Measurements from ENCODE around the gene GLB1L3. TPM values are rescaled to one million over a fixed set of nuclear protein-coding genes. Genes with fewer than 3 reads are reported as not detected.
"Not testable (repeated sequence)": the region's sequence is repeated elsewhere in the genome, so short reads cannot be mapped to it uniquely, and the experiment has no call there.

GLB1L3 gene
- total RNA-seq, 1 experiment from 2014 or later: 0.17 TPM

DNA sequence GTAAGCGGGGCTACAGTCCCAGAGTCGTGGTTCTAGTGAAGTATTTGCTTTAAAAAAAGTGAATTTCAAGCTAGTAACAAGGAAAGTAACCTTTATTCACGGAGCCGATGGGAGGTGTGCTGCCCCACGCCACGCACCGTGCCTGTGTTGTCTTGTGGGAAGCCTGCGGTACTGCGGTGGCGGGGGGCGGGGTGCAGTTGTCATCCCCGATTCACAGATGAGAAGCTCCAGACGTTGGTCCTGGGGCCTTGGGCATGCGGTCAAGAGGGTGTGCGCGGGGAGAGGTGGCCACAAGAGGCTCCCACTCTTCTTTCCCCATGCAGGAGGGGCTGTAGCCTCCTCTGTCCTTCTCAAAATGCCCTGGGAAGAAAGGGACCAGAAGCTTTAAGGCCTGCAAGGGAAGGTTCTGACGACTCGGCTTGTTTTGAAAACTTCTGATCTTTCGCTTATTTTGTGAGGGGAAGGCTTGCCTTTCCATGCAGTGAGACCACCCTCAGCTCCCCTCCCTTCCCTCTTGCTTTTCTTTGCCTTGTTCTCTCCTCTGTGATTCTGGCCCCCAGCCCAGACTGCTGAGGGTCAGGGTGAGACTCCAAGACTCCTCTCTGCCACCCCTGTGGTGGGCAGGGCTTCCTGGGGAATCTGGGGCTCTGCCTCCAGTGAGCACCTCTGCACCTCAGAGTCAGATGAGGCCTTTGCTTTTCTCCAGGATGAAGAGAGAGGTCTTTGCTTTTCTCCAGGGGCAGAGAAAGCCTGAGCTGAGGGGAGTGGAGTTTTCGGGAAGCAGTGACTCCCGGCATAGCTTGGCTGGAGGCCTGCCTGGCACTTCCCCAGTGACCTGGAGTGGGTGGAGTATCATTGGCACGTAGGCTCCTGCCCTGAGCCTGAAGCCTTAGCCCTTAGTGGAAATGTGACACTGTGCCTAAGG lies 6.2 kb downstream of the GLB1L3 start:
- TF ChIP-seq, protein P1, sequence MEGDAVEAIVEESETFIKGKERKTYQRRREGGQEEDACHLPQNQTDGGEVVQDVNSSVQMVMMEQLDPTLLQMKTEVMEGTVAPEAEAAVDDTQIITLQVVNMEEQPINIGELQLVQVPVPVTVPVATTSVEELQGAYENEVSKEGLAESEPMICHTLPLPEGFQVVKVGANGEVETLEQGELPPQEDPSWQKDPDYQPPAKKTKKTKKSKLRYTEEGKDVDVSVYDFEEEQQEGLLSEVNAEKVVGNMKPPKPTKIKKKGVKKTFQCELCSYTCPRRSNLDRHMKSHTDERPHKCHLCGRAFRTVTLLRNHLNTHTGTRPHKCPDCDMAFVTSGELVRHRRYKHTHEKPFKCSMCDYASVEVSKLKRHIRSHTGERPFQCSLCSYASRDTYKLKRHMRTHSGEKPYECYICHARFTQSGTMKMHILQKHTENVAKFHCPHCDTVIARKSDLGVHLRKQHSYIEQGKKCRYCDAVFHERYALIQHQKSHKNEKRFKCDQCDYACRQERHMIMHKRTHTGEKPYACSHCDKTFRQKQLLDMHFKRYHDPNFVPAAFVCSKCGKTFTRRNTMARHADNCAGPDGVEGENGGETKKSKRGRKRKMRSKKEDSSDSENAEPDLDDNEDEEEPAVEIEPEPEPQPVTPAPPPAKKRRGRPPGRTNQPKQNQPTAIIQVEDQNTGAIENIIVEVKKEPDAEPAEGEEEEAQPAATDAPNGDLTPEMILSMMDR (conservative IDR thresholded peaks at IDR 0.05; ENCODE audit: low read depth, low read length): no peak
- no peak for TF ChIP-seq EZH2 (IDR thresholded peaks at IDR 0.05; ENCODE audit: borderline replicate concordance, low read depth, low read length, poor library complexity, severe bottlenecking)
- Histone ChIP-seq H3K27me3 (replicated peaks; ENCODE audit: insufficient read depth, low read depth, low read length, poor library complexity) (peaks cover 38% of the 10 kb centered on the region), H3K9me3 (ENCODE audit: low read depth, low read length, poor library complexity, severe bottlenecking) (no peaks in the 10 kb centered on the region), H3K4me3 (ENCODE audit: low read depth, low read length, poor library complexity, severe bottlenecking) (no peak overlapping the region), H3K27ac (ENCODE audit: low read depth, low read length, poor library complexity, severe bottlenecking) (no peak overlapping the region), H3K36me3 (ENCODE audit: insufficient read depth, low read length, poor library complexity, severe bottlenecking) (no peaks in the 10 kb centered on the region), H3K4me1 (ENCODE audit: insufficient read depth, low read length, poor library complexity, severe bottlenecking) (no peaks in the 10 kb centered on the region)
- intact Hi-C loops (cut with micrococcal nuclease; ENCODE audit: unreplicated experiment): no loop called here
- POLR2A ChIA-PET (ENCODE audit: low non-redundant PET): no interaction called here
- DNase-seq (ENCODE audit: low spot score): no peak
- CTCF ChIA-PET: no interaction called here
- no TSS peak for BruUV-seq (replicated peaks)

DNA sequence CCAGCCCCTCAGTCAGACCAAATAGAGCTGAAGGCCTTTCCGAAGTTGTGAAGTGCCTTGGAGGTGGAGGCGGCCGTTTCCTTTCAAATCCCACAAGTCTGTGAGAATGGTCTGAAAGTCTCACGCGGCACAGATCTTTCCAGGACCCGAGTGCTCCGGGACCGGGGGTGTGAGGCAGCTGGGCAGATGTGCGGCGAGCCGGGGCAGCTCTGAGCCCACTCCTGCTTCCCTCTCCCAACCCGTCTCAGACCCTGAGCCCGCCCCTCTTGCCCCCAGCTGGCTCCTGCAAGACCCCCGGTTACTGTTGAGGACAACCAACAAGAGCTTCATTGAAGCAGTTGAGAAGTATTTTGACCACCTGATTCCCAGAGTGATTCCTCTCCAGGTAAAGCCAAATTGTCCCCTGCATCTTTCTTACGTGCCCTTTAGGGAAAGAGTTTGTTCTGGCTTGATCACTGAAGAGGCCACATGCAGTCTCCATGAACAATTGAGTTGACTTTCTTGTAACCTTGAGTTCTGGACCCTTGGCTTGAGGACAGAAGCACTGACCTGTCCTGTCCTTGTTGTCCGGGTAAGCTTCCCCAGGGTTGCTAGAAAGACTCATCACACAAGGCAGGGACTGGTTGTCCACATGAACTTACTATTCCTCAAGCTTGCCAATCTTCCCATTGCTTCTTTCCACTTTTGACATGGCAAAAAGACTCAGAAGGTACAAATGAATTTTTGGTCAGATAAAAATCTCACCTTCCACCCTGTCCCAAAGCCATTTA lies 7.5 kb downstream of the GLB1L3 start:
- CTCF ChIA-PET: no interaction called here

DNA sequence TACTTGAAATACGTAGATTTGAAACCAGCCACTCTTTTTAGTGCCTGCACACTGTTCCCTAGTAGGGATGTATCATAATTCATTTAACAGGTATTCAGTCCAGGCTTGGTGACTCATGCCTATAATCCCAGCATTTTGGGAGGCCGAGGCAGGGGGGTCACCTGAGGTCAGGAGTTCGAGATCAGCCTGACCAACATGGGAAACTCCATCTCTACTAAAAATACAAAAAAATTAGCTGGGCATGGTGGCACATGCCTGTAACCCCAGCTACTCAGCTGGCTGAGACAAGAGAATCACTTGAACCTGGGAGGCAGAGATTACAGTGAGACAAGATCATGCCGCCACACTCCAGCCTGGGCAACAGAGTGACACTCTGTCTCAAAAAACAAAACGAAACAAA lies 8.2 kb downstream of the GLB1L3 start:
- H3K9me3 ChIP-seq (ENCODE audit: low read depth, low read length, poor library complexity, severe bottlenecking); DNase-seq (ENCODE audit: low spot score); H3K4me1 ChIP-seq (ENCODE audit: insufficient read depth, low read length, poor library complexity, severe bottlenecking); H3K27ac ChIP-seq (ENCODE audit: low read depth, low read length, poor library complexity, severe bottlenecking); BruUV-seq (replicated peaks); intact Hi-C loops (cut with micrococcal nuclease; ENCODE audit: unreplicated experiment); CTCF ChIA-PET; H3K4me3 ChIP-seq (ENCODE audit: low read depth, low read length, poor library complexity, severe bottlenecking); POLR2A ChIA-PET (ENCODE audit: low non-redundant PET); H3K36me3 ChIP-seq (ENCODE audit: insufficient read depth, low read length, poor library complexity, severe bottlenecking): not testable (repeated sequence)
- H3K27me3 ChIP-seq (replicated peaks; ENCODE audit: insufficient read depth, low read depth, low read length, poor library complexity): peaks cover 18% of the 10 kb centered on the region

More for the DNA sequence above, 7.5 kb downstream of the GLB1L3 start:
- POLR2A ChIA-PET (ENCODE audit: low non-redundant PET): no interaction called here
- no TSS peak for BruUV-seq (replicated peaks)
- no peak for DNase-seq (ENCODE audit: low spot score)
- Histone ChIP-seq H3K9me3 (ENCODE audit: low read depth, low read length, poor library complexity, severe bottlenecking) (no peaks in the 10 kb centered on the region), H3K4me3 (ENCODE audit: low read depth, low read length, poor library complexity, severe bottlenecking) (no peak overlapping the region), H3K27me3 (replicated peaks; ENCODE audit: insufficient read depth, low read depth, low read length, poor library complexity) (peaks cover 25% of the 10 kb centered on the region), H3K27ac (ENCODE audit: low read depth, low read length, poor library complexity, severe bottlenecking) (no peak overlapping the region), H3K36me3 (ENCODE audit: insufficient read depth, low read length, poor library complexity, severe bottlenecking) (no peaks in the 10 kb centered on the region), H3K4me1 (ENCODE audit: insufficient read depth, low read length, poor library complexity, severe bottlenecking) (no peaks in the 10 kb centered on the region)
- TF ChIP-seq, protein P1 (conservative IDR thresholded peaks at IDR 0.05; ENCODE audit: low read depth, low read length): no peak
- no peak for TF ChIP-seq EZH2 (IDR thresholded peaks at IDR 0.05; ENCODE audit: borderline replicate concordance, low read depth, low read length, poor library complexity, severe bottlenecking)
- intact Hi-C loops (cut with micrococcal nuclease; ENCODE audit: unreplicated experiment): no loop called here
